GM10266 (cell line): ENCODE measurements around the gene CAPN15.

Experiments
- DNase-seq: peaks from one replicate; pipeline ENCODE4 v3.0.0; 2012; ENCODE audit errors: extremely low spot score
- CTCF ChIP-seq: IDR thresholded peaks from 2 replicates; pipeline ENCODE4 v1.5.1; 2012; ENCODE audit warnings: mild to moderate bottlenecking, low read depth; ENCODE audit not compliant: control insufficient read depth, insufficient read depth; ENCODE audit errors: missing control alignments

Gene CAPN15

GRCh38 chr16:529012-529575 lies 1.6 kb downstream of the CAPN15 start:
- DNase-seq: no peak
- TF ChIP-seq CTCF: no peak

- no peak for TF ChIP-seq CTCF
- DNase-seq: no peak
Observed at GRCh38 chr16:530111-530817, 2.8 kb downstream of the CAPN15 start.

GRCh38 chr16:531494-532125 lies 4.1 kb downstream of the CAPN15 start:
- no peak for DNase-seq
- no peak for TF ChIP-seq CTCF

- no peak for DNase-seq
- no peak for TF ChIP-seq CTCF
Observed at GRCh38 chr16:533391-534123, 6.0 kb downstream of the CAPN15 start.

GRCh38 chr16:534135-534534 lies 6.6 kb downstream of the CAPN15 start:
- TF ChIP-seq CTCF: no peak

GRCh38 chr16:534856-535445 lies 7.4 kb downstream of the CAPN15 start:
- TF ChIP-seq CTCF: no peak
- DNase-seq: no peak

More at GRCh38 chr16:534135-534534, 6.6 kb downstream of the CAPN15 start:
- no peak for DNase-seq
